Sigmoid colon (tissue), 4 donors: ENCODE measurements around the gene PRDX1.

ENCODE experiments used
- CTCF ChIP-seq, 4 experiments: fragments of 450-650 bp in 3 of 4; fragments of 200-600 bp in 1 of 4; IDR thresholded peaks; one replicate each; pipeline ENCODE4 v1.5.1; 2016 to 2019; ENCODE audit warnings: antibody characterized with exemption in 4 of 4, mild to moderate bottlenecking in 3 of 4, moderate library complexity in 2 of 4
- EP300 ChIP-seq, 4 donors: sonication (generic); formaldehyde crosslinking; IDR thresholded peaks; one replicate each; pipeline ENCODE4 v1.6.1; 2017; ENCODE audit warnings: antibody characterized with exemption in 4 of 4
- POLR2A ChIP-seq, 2 donors: fragments of 450-650 bp; IDR thresholded peaks; one replicate each; pipeline ENCODE4 v1.6.1; 2016; ENCODE audit warnings: antibody characterized with exemption in 2 of 2, mild to moderate bottlenecking in 2 of 2, moderate library complexity in 2 of 2
- POLR2AphosphoS5 ChIP-seq, 4 donors: sonication (generic); formaldehyde crosslinking; IDR thresholded peaks; one replicate each; pipeline ENCODE4 v1.6.1; 2017; ENCODE audit warnings: antibody characterized with exemption in 4 of 4

GRCh38 chr1:45541193-45541592, 19.5 kb upstream of the PRDX1 start:
- no peak for TF ChIP-seq POLR2A (IDR thresholded peaks at IDR 0.05)
- TF ChIP-seq CTCF (IDR thresholded peaks at IDR 0.05) = no peak
- TF ChIP-seq POLR2AphosphoS5 (IDR thresholded peaks at IDR 0.05) = no peak
- TF ChIP-seq EP300 (IDR thresholded peaks at IDR 0.05) = no peak
